Kidney epithelial cell (primary cell): Measurements from ENCODE around the gene STK11IP. TPM values are rescaled to one million over a fixed set of nuclear protein-coding genes. Genes with fewer than 3 reads are reported as not detected.

ENCODE experiments used
- DNase-seq: peaks from one replicate; pipeline ENCODE4 v3.0.0-alpha.2; 2010; ENCODE audit warnings: low read depth
- H3K27me3 ChIP-seq: 2 replicates; pipeline ENCODE4 v1.6.0; 2011; ENCODE audit warnings: low read length; ENCODE audit not compliant: control insufficient read depth, insufficient read depth
- H3K36me3 ChIP-seq: 2 replicates; pipeline ENCODE4 v1.5.1; 2011; ENCODE audit warnings: low read length; ENCODE audit not compliant: control insufficient read depth, insufficient read depth
- H3K4me3 ChIP-seq: 2 replicates; pipeline ENCODE4 v1.5.1; 2011; ENCODE audit warnings: low read depth, mild to moderate bottlenecking, control low read depth, low read length
- CTCF ChIP-seq: IDR thresholded peaks from 2 replicates; pipeline ENCODE4 v1.5.1; 2011; ENCODE audit warnings: mild to moderate bottlenecking, moderate library complexity, low read length, control low read depth, inconsistent platforms; ENCODE audit not compliant: insufficient read depth, poor library complexity, severe bottlenecking
- total RNA-seq: library from RNA; depleted of rRNA; stranded (reverse); fragments of >200 nt; gene quantifications from 2 replicates; pipeline ENCODE4 v1.2.3, GENCODE V29; 2015

The STK11IP gene
- total RNA-seq, 1 donor from 2014 or later: 22.2 TPM

- Histone ChIP-seq H3K27me3 (no peaks in the 10 kb centered on the region), H3K4me3 (no peak overlapping the region), H3K36me3 (no peaks in the 10 kb centered on the region)
- no peak for TF ChIP-seq CTCF
- DNase-seq: no peak
Measured at GRCh38 chr2:219575566-219576504, 21.8 kb upstream of the STK11IP start.

- H3K4me3 ChIP-seq: no peak overlapping the region
Measured at GRCh38 chr2:219576505-219577388, 20.9 kb upstream of the STK11IP start.

DNA sequence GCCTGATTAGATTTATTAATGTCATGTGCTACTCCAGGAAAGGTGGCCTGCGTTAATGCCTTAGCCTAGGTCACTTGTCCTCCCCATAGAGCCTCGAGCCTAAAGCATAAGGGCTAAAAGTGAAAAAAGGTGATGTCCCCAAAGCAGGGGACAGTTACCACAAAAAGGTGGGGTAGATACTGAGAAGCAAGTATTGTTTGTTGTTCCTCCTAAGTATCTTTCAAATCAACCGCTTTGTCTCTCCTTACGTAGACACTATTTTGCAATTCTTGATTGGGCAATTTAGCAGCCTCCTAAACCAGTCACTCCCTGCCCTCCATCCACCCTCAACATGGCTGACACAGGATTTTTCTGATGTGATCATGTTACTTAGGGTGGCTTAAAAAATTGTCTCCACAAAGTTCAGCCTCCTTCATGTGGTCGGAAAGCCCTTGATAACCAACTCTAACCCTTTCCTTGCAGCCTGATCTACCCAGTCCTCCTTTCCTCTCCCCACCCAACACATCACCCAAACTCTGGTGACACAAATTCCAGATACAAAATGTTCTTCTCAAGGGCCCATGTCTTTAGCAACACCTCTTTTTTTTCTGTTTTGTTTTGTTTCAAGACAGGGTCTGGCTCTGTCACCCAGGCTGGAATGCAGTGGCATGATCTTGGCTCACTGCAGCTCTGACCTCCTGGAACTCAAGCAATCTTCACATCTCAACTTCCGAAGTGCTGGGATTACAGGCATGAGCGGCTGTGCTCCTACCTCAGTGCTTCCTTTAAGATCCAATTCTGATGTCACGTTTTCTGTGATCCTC, 18.6 kb upstream of the STK11IP start:
- Histone ChIP-seq H3K36me3 (no peaks in the 10 kb centered on the region), H3K4me3 (no peak overlapping the region), H3K27me3 (no peaks in the 10 kb centered on the region)
- no peak for TF ChIP-seq CTCF
- DNase-seq: no peak

More at GRCh38 chr2:219576505-219577388, 20.9 kb upstream of the STK11IP start:
- no peaks in the 10 kb centered on the region for H3K36me3 ChIP-seq
- TF ChIP-seq CTCF: no peak
- H3K27me3 ChIP-seq: no peaks in the 10 kb centered on the region
- DNase-seq: no peak

GRCh38 chr2:219581346-219581745, 16.3 kb upstream of the STK11IP start:
- Histone ChIP-seq H3K27me3 (no peaks in the 10 kb centered on the region), H3K4me3 (no peak overlapping the region), H3K36me3 (no peaks in the 10 kb centered on the region)
- TF ChIP-seq CTCF: no peak
- no peak for DNase-seq

DNA sequence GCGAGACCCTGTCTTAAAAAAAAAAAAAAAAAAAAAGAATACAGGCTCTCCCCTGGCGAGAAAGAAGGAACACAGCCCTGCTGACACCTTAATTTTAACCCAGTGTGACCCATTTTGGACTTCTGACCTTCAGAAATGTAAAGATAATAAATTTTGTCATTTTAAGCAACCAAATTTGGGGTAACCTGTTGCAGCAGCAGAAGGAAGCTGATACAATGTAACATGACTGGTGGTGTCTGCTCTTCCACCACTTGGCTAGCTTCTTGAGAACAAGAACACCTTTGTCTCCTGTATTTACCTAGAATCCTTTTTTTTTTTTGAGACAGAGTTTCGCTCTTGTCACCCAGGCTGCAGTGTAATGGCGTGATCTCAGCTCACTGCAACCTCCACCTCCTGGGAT, 6.6 kb upstream of the STK11IP start:
- no peak for TF ChIP-seq CTCF
- H3K4me3 ChIP-seq: no peak overlapping the region
- H3K27me3 ChIP-seq: no peaks in the 10 kb centered on the region
- no peak for DNase-seq
- H3K36me3 ChIP-seq: no peaks in the 10 kb centered on the region
